ENCODE results near the gene FOXK1. TPM values are rescaled to one million over a fixed set of nuclear protein-coding genes. Genes with fewer than 3 reads are reported as not detected.
A peak's percentile ranks its signal among the peaks of the same experiment; 100 is the strongest.

FOXK1 gene
- total and polyA plus RNA-seq, 9 of the 15 experiments (the other 6 are each of a cell fraction or from before 2014, with no cell fraction given), result 0.32 to 45.5 (median 8.1) TPM

- TF ChIP-seq ZZZ3 (IDR thresholded peaks at IDR 0.05) (no peak), NRF1 (conservative IDR thresholded peaks at IDR 0.05 in 1 of 2, IDR thresholded peaks at IDR 0.05 in 1 of 2) (no peak), ZFP91 (CRISPR knock-in tag; IDR thresholded peaks at IDR 0.05) (no peak), ZNF316 (IDR thresholded peaks at IDR 0.05) (peak; percentile 79), ZNF165 (CRISPR knock-in tag; IDR thresholded peaks at IDR 0.05; ENCODE audit: borderline replicate concordance) (no peak), HNRNPL (IDR thresholded peaks at IDR 0.05; ENCODE audit: low read depth, low read length) (no peak), MED1 (CRISPR knock-in tag; IDR thresholded peaks at IDR 0.05; ENCODE audit: borderline replicate concordance) (no peak), PURB (CRISPR knock-in tag; IDR thresholded peaks at IDR 0.05; ENCODE audit: low read depth) (no peak), ZNF134 (CRISPR knock-in tag; conservative IDR thresholded peaks at IDR 0.05) (no peak)
Measured at GRCh38 chr7:4667776-4668509, 14.2 kb upstream of the FOXK1 start (continued).

GRCh38 chr7:4668510-4668847 is 13.6 kb upstream of the FOXK1 start:
- in situ Hi-C loops (cut with MboI), result no loop called here
- no peaks in the 10 kb centered on the region for H4K20me1 ChIP-seq (replicated peaks; ENCODE audit: control insufficient read depth, insufficient read depth, low read length)
- no peak for FAIRE-seq
- no peak for DNase-seq (ENCODE audit: extremely low read depth in 1 of 4, low spot score in 3 of 4)
- ChIA-PET CTCF (ENCODE audit: low intra/inter-chr PET ratio) (no interaction called here), POLR2A (interaction anchor here (0.7 to 1.0 kb wide), 2 partner anchors 9 to 11 kb away, joined by 3 to 4 read pairs; no protein-coding TSS in a partner anchor)
- H3K9me1 ChIP-seq (ENCODE audit: control insufficient read depth, insufficient read depth, low read length), result no peaks in the 10 kb centered on the region
- no peak overlapping the region for H3K4me2 ChIP-seq (ENCODE audit: insufficient read depth, low read length)
- H3K36me3 ChIP-seq (ENCODE audit: control insufficient read depth, insufficient read depth, low read length), result no peaks in the 10 kb centered on the region
- H2AFZ ChIP-seq (ENCODE audit: low read depth, low read length), result no peak overlapping the region
- ATAC-seq, result no peak
- H3K27me3 ChIP-seq (ENCODE audit: control insufficient read depth in 2 of 2, insufficient read depth in 2 of 2, low read length in 2 of 2), result peaks cover 2 to 5% of the 10 kb centered on the region in 2 experiments; a peak in 2 of 5 replicates
- H3K4me3 ChIP-seq, result no peak overlapping the region
- H3K4me1 ChIP-seq (replicated peaks in 1 of 2; ENCODE audit: control insufficient read depth in 2 of 2, insufficient read depth in 2 of 2, low read length in 2 of 2), result no peaks in the 10 kb centered on the region
- WGBS (ENCODE audit: insufficient coverage, low coverage, missing lambda C conversion rate), result 78% methylated on average over 2 of the region's 3 CpGs
- no peaks in the 10 kb centered on the region for H3K79me2 ChIP-seq (ENCODE audit: control insufficient read depth, insufficient read depth, low read length)
- H3K9me3 ChIP-seq (replicated peaks; ENCODE audit: control insufficient read depth, insufficient read depth, low read depth, low read length), result no peaks in the 10 kb centered on the region
- no peak overlapping the region for H3K9ac ChIP-seq (ENCODE audit: insufficient read depth in 1 of 2, low read depth in 2 of 2, low read length in 2 of 2)
- intact Hi-C loops (cut with micrococcal nuclease), result no loop called here
- no TSS peak for BruUV-seq (replicated peaks)
- no peak overlapping the region for H3K27ac ChIP-seq (ENCODE audit: extremely low read depth, low read depth, low read length)
- no peak for TF ChIP-seq ZNF785 (CRISPR knock-in tag; IDR thresholded peaks at IDR 0.05)
- TF ChIP-seq TAF15 (IDR thresholded peaks at IDR 0.05; ENCODE audit: low read depth, low read length), result no peak
- no peak for TF ChIP-seq CBX3 (IDR thresholded peaks at IDR 0.05; ENCODE audit: borderline replicate concordance in 1 of 2, low read length in 2 of 2)

All from K562 (cell line).